Endothelial cell of umbilical vein (primary cell): ENCODE data around the gene SMIM44. TPM values are rescaled to one million over a fixed set of nuclear protein-coding genes. Genes with fewer than 3 reads are reported as not detected.

Experiments
- BruUV-seq: library from RNA; stranded (reverse); fragments of 400-500 nt; replicated peaks from 2 replicates; lab custom pipeline; 2021; lab: Mats Ljungman, UMichigan
- CTCF ChIA-PET: fragments of 300-600, 350-600 bp; sonication (Branson Sonifier 250); formaldehyde crosslinking; loops from one replicate; lab custom pipeline; 2021; ENCODE audit warnings: antibody characterized with exemption, inconsistent platforms; lab: Charles Lee
- POLR2A ChIA-PET: fragments of 300-600, 350-600 bp; sonication (Branson Sonifier 250); formaldehyde crosslinking; loops from one replicate; lab custom pipeline; 2021; ENCODE audit warnings: antibody characterized with exemption, inconsistent platforms; lab: Charles Lee
- DNase-seq: peaks from one replicate; pipeline ENCODE4 v3.0.0-alpha.2; 2011; ENCODE audit warnings: low read depth, low spot score
- FAIRE-seq: peaks from 2 replicates; lab custom pipeline; 2011; peaks lifted over from hg19 to GRCh38; lab: Jason Lieb, UNC
- H2AFZ ChIP-seq: 2 replicates; pipeline ENCODE4 v1.6.0; 2012; ENCODE audit warnings: low read depth, low read length, control low read depth, inconsistent platforms
- H3K27ac ChIP-seq: 2 replicates; pipeline ENCODE4 v1.5.1; 2011; ENCODE audit warnings: low read depth, mild to moderate bottlenecking, control low read depth, low read length, moderate library complexity; ENCODE audit not compliant: insufficient read depth
- H3K27me3 ChIP-seq, 2 experiments: 2 replicates each; pipeline versions ENCODE4 v1.6.0 to v1.6.1; 2011; ENCODE audit warnings: low read length in 2 of 2, mixed read lengths in 1 of 2; ENCODE audit not compliant: control insufficient read depth in 2 of 2, insufficient read depth in 2 of 2
- H3K36me3 ChIP-seq, 2 experiments: 2 replicates in 1 of 2; 3 replicates in 1 of 2; pipeline ENCODE4 v1.5.1; 2011; ENCODE audit warnings: low read length in 2 of 2, mild to moderate bottlenecking in 1 of 2, moderate library complexity in 1 of 2; ENCODE audit not compliant: control insufficient read depth in 2 of 2, insufficient read depth in 2 of 2; ENCODE audit errors: extremely low read depth in 1 of 2
- H3K4me1 ChIP-seq: 3 replicates; pipeline ENCODE4 v1.5.1; 2011; ENCODE audit warnings: mild to moderate bottlenecking, low read length; ENCODE audit not compliant: control insufficient read depth, insufficient read depth; ENCODE audit errors: extremely low read depth
- H3K4me2 ChIP-seq: 2 replicates; pipeline ENCODE4 v1.6.1; 2011; ENCODE audit warnings: low read length, control low read depth, mixed read lengths; ENCODE audit not compliant: insufficient read depth
- H3K4me3 ChIP-seq, 3 experiments: fragments of 200-600 bp in 1 of 3; sonication (generic), shearing (Covaris generic) in 1 of 3; replicated peaks in 1 of 3; 2 replicates each; pipeline ENCODE4 v1.5.1; 2011 to 2016; ENCODE audit warnings: control low read depth in 3 of 3, low read length in 3 of 3, mild to moderate bottlenecking in 2 of 3, inconsistent platforms in 1 of 3, low read depth in 1 of 3, moderate library complexity in 1 of 3; ENCODE audit not compliant: insufficient read depth in 1 of 3
- H3K79me2 ChIP-seq: 2 replicates; pipeline ENCODE4 v1.6.0; 2012; ENCODE audit warnings: low read length, inconsistent platforms; ENCODE audit not compliant: control insufficient read depth, insufficient read depth
- H3K9ac ChIP-seq: replicated peaks from 2 replicates; pipeline ENCODE3; 2011; ENCODE audit warnings: low read length, control low read depth; ENCODE audit not compliant: insufficient read depth; ENCODE audit errors: extremely low read depth
- H3K9me1 ChIP-seq: replicated peaks from 3 replicates; pipeline ENCODE4 v1.6.0; 2011; ENCODE audit warnings: mild to moderate bottlenecking, low read length; ENCODE audit not compliant: control insufficient read depth, insufficient read depth; ENCODE audit errors: extremely low read depth
- H3K9me3 ChIP-seq: replicated peaks from 2 replicates; pipeline ENCODE4 v1.5.1; 2012; ENCODE audit warnings: low read length, inconsistent platforms; ENCODE audit not compliant: control insufficient read depth, insufficient read depth
- H4K20me1 ChIP-seq: replicated peaks from 2 replicates; pipeline ENCODE3; 2011; ENCODE audit warnings: mild to moderate bottlenecking, low read length; ENCODE audit not compliant: control insufficient read depth, insufficient read depth; ENCODE audit errors: extremely low read depth
- EZH2 ChIP-seq: IDR thresholded peaks from 2 replicates; pipeline ENCODE4 v1.6.1; 2012; ENCODE audit warnings: borderline replicate concordance, low read depth, mild to moderate bottlenecking, moderate library complexity, low read length, inconsistent platforms; ENCODE audit not compliant: severe bottlenecking
- FOS ChIP-seq: IDR thresholded peaks from 2 replicates; pipeline ENCODE4 v1.6.1; 2011; ENCODE audit warnings: mild to moderate bottlenecking, low read length, moderate library complexity, borderline replicate concordance; ENCODE audit not compliant: insufficient read depth
- GATA2 ChIP-seq: IDR thresholded peaks from 2 replicates; pipeline ENCODE4 v1.7.0; 2011; ENCODE audit warnings: low read depth, mild to moderate bottlenecking, moderate library complexity, mixed read lengths, low read length; ENCODE audit not compliant: insufficient read length, insufficient read depth
- JUN ChIP-seq: IDR thresholded peaks from 2 replicates; pipeline ENCODE4 v1.6.1; 2011; ENCODE audit warnings: borderline replicate concordance, low read depth; ENCODE audit not compliant: insufficient read length, insufficient read depth
- MYC ChIP-seq: IDR thresholded peaks from one replicate; pipeline ENCODE4 v1.6.1; 2011; ENCODE audit warnings: mild to moderate bottlenecking, low read depth, low read length
- POLR2A ChIP-seq: IDR thresholded peaks from 2 replicates; pipeline ENCODE4 v1.6.1; 2012; ENCODE audit warnings: low read depth, mild to moderate bottlenecking, control low read depth, low read length
- POLR2AphosphoS5 ChIP-seq: IDR thresholded peaks from 2 replicates; pipeline ENCODE4 v1.6.1; 2012; ENCODE audit warnings: low read depth, mild to moderate bottlenecking, control low read depth, low read length, moderate library complexity; ENCODE audit not compliant: insufficient read depth
- dilution Hi-C: fragments of 300-500 bp; cut with MboI; formaldehyde crosslinking; loops from one replicate; pipeline ENCODE4 v1.15.0; 2019; ENCODE audit warnings: low sequenced_read_pairs; ENCODE audit not compliant: extremely low pct_ligation_motif_present
- intact Hi-C: fragments of 100-400 bp; cut with micrococcal nuclease; formaldehyde crosslinking; loops from one replicate; pipeline ENCODE4 v1.10.0; 2022
- polyA plus RNA-seq, 4 experiments: library from polyadenylated mRNA; depleted of rRNA in 3 of 4; stranded (reverse) in 3 of 4; unstranded in 1 of 4; fragments of >200 nt; gene quantifications; 2 replicates each; pipeline versions ENCODE4 v1.2.1 to v1.2.3, GENCODE V29; 2011 to 2012; ENCODE audit warnings: missing spikeins in 1 of 4
- total RNA-seq: library from RNA; stranded (reverse); gene quantifications from 2 replicates; pipeline ENCODE4 v1.2.3, GENCODE V29; 2021
- TF ChIP-seq, protein P1 (sequence below), 2 donors: IDR thresholded peaks; 1 replicate in 1 of 2; 2 replicates in 1 of 2; pipeline ENCODE4 v1.5.1; 2011; ENCODE audit warnings: low read length in 2 of 2, mild to moderate bottlenecking in 2 of 2, moderate library complexity in 2 of 2, control low read depth in 1 of 2, inconsistent platforms in 1 of 2, low read depth in 1 of 2; ENCODE audit not compliant: insufficient read depth in 1 of 2; ENCODE audit errors: extremely low read depth in 1 of 2

SMIM44 gene
- total and polyA plus RNA-seq, 2 donors (not counting 3 experiments of a cell fraction or from before 2014, with no cell fraction given) = not detected

DNA sequence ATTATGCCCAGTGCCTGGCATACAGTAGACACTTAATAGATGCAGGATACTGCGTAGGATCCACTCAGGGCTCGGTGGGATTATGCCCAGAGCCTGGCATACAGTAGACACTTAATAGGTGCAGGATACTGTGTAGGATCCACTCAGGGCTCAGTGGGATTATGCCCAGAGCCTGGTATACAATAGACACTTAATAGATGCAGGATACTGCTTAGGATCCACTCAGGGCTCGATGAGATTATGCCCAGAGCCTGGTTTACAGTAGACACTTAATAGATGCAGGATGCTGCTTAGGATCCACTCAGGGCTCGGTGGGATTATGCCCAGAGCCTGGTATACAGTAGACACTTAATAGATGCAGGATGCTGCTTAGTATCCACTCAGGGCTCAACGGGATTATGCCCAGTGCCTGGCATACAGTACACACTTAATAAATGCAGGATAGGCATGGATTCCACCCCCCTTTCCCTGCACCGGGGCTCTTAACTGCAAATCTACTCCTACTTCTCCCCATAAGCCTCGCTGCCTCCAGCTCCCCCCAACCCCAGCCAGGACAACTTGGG lies 27.8 kb downstream of the SMIM44 start:
- POLR2A ChIA-PET = no interaction called here
- Histone ChIP-seq H4K20me1 (no peaks in the 10 kb centered on the region), H3K36me3 (peaks cover 5 to 31% of the 10 kb centered on the region in 2 experiments), H3K4me3 (no peak overlapping the region), H3K27me3 (no peaks in the 10 kb centered on the region), H3K79me2 (peaks cover 5% of the 10 kb centered on the region), H3K9me3 (no peaks in the 10 kb centered on the region), H3K9me1 (no peaks in the 10 kb centered on the region), H3K27ac (no peak overlapping the region), H3K4me2 (no peak overlapping the region), H2AFZ (no peak overlapping the region), H3K4me1 (peaks cover 35% of the 10 kb centered on the region), H3K9ac (no peak overlapping the region)
- intact Hi-C loops (no loop called here), dilution Hi-C loops (no loop called here)
- DNase-seq = no peak
- no peak for TF ChIP-seq GATA2
- TF ChIP-seq EZH2 = no peak
- no peak for TF ChIP-seq POLR2A
- TF ChIP-seq FOS = no peak
- TF ChIP-seq JUN = no peak
- TF ChIP-seq, protein P1, sequence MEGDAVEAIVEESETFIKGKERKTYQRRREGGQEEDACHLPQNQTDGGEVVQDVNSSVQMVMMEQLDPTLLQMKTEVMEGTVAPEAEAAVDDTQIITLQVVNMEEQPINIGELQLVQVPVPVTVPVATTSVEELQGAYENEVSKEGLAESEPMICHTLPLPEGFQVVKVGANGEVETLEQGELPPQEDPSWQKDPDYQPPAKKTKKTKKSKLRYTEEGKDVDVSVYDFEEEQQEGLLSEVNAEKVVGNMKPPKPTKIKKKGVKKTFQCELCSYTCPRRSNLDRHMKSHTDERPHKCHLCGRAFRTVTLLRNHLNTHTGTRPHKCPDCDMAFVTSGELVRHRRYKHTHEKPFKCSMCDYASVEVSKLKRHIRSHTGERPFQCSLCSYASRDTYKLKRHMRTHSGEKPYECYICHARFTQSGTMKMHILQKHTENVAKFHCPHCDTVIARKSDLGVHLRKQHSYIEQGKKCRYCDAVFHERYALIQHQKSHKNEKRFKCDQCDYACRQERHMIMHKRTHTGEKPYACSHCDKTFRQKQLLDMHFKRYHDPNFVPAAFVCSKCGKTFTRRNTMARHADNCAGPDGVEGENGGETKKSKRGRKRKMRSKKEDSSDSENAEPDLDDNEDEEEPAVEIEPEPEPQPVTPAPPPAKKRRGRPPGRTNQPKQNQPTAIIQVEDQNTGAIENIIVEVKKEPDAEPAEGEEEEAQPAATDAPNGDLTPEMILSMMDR (IDR thresholded peaks at IDR 0.05; ENCODE audit: extremely low read depth in 1 of 2, insufficient read depth in 1 of 2, low read depth in 1 of 2, low read length in 2 of 2) = no peak
- no peak for TF ChIP-seq POLR2AphosphoS5
- no peak for TF ChIP-seq MYC
- CTCF ChIA-PET = no interaction called here
- no TSS peak for BruUV-seq
- no peak for FAIRE-seq
